ENCODE measurements around the gene GALK1. TPM values are rescaled to one million over a fixed set of nuclear protein-coding genes. Genes with fewer than 3 reads are reported as not detected.

The GALK1 gene
- total RNA-seq, 1 experiment from 2014 or later: 57.3 TPM

- in situ Hi-C loops (cut with HindIII; ENCODE audit: low pct_unique_long_range_greater_than_20kb, low sequenced_read_pairs): no loop called here
- DNase-seq (ENCODE audit: low read depth): peak; percentile 78
These were observed 44.1 kb downstream of the GALK1 start, which contains the start of gene ITGB4 for GRCh38 chr17:75720656-75721462. Gene ITGB4 (plus strand): TSS chr17:75721459. CDS start chr17:75724704, 3,245 bp downstream.

GRCh38 chr17:75719732-75720131 is 45.3 kb downstream of the GALK1 start:
- in situ Hi-C loops (cut with HindIII; ENCODE audit: low pct_unique_long_range_greater_than_20kb, low sequenced_read_pairs): no loop called here
- DNase-seq (ENCODE audit: low read depth): no peak

GRCh38 chr17:75712446-75712845 is 52.5 kb downstream of the GALK1 start:
- in situ Hi-C loops (cut with HindIII; ENCODE audit: low pct_unique_long_range_greater_than_20kb, low sequenced_read_pairs): no loop called here
- no peak for DNase-seq (ENCODE audit: low read depth)

Other genes with a start within 250 kb of the GALK1 start
- gene CASKIN2, start 249.7 kb downstream of the GALK1 start, total RNA-seq (2014; rRNA removed; shearing (Covaris generic); ENCODE audit: low replicate concordance): 12.9 and 16.9 TPM in 2 replicates
- 53.3 and 78.0 TPM in 2 replicates for gene TSEN54, start 248.7 kb downstream of the GALK1 start, total RNA-seq (2014; rRNA removed; shearing (Covaris generic); ENCODE audit: low replicate concordance)
- 34.2 and 42.5 TPM in 2 replicates for gene LLGL2, start 239.5 kb downstream of the GALK1 start, total RNA-seq (2014; rRNA removed; shearing (Covaris generic); ENCODE audit: low replicate concordance)
- gene MYO15B, start 177.4 kb downstream of the GALK1 start, total RNA-seq (2014; rRNA removed; shearing (Covaris generic); ENCODE audit: low replicate concordance): 0.34 and 16.6 TPM in 2 replicates
- not detected in 2 replicates for gene SMIM5, start 131.8 kb downstream of the GALK1 start, total RNA-seq (2014; rRNA removed; shearing (Covaris generic); ENCODE audit: low replicate concordance)
- gene RECQL5, start 98.0 kb downstream of the GALK1 start, total RNA-seq (2014; rRNA removed; shearing (Covaris generic); ENCODE audit: low replicate concordance): 28.6 and 38.9 TPM in 2 replicates
- 96.6 and 104 TPM in 2 replicates for gene SAP30BP, start 97.9 kb downstream of the GALK1 start, total RNA-seq (2014; rRNA removed; shearing (Covaris generic); ENCODE audit: low replicate concordance)
- gene ITGB4, start 43.7 kb downstream of the GALK1 start, total RNA-seq (2014; rRNA removed; shearing (Covaris generic); ENCODE audit: low replicate concordance): 8.1 and 12.4 TPM in 2 replicates
- 34.4 and 37.1 TPM in 2 replicates for gene UNK, start 19.6 kb upstream of the GALK1 start, total RNA-seq (2014; rRNA removed; shearing (Covaris generic); ENCODE audit: low replicate concordance)
- 1.5 and 2.2 TPM in 2 replicates for gene UNC13D, start 79.2 kb upstream of the GALK1 start, total RNA-seq (2014; rRNA removed; shearing (Covaris generic); ENCODE audit: low replicate concordance)
- 16.9 and 25.7 TPM in 2 replicates for gene WBP2, start 90.1 kb upstream of the GALK1 start, total RNA-seq (2014; rRNA removed; shearing (Covaris generic); ENCODE audit: low replicate concordance)
- gene TRIM47, start 113.4 kb upstream of the GALK1 start, total RNA-seq (2014; rRNA removed; shearing (Covaris generic); ENCODE audit: low replicate concordance): 73.4 and 102 TPM in 2 replicates
- 30.9 and 44.3 TPM in 2 replicates for gene TRIM65, start 131.8 kb upstream of the GALK1 start, total RNA-seq (2014; rRNA removed; shearing (Covaris generic); ENCODE audit: low replicate concordance)
- gene MRPL38, start 139.7 kb upstream of the GALK1 start, total RNA-seq (2014; rRNA removed; shearing (Covaris generic); ENCODE audit: low replicate concordance): 103 and 124 TPM in 2 replicates
- gene FBF1, start 175.8 kb upstream of the GALK1 start, total RNA-seq (2014; rRNA removed; shearing (Covaris generic); ENCODE audit: low replicate concordance): 14.2 and 19.6 TPM in 2 replicates
- 15.6 and 20.9 TPM in 2 replicates for gene ACOX1, start 214.0 kb upstream of the GALK1 start, total RNA-seq (2014; rRNA removed; shearing (Covaris generic); ENCODE audit: low replicate concordance)
- gene TEN1, start 214.0 kb upstream of the GALK1 start, total RNA-seq (2014; rRNA removed; shearing (Covaris generic); ENCODE audit: low replicate concordance): 23.1 and 46.5 TPM in 2 replicates
- gene CDK3, start 235.7 kb upstream of the GALK1 start, total RNA-seq (2014; rRNA removed; shearing (Covaris generic); ENCODE audit: low replicate concordance): 5.3 and 12.0 TPM in 2 replicates

Measured in Caki2 (cell line).